ENCODE results near the gene SPTLC3. TPM values are rescaled to one million over a fixed set of nuclear protein-coding genes. Genes with fewer than 3 reads are reported as not detected.

Gene SPTLC3
- total RNA-seq = under 1 TPM; 0.38 to 0.59 TPM
- polyA plus RNA-seq (2013, experiment 1 of 2) = 0.48 TPM
- polyA plus RNA-seq (2013, experiment 2 of 2) = 0.61 TPM
- total RNA-seq = 0 to 8.1 (median 0.74) reads per million in 172 experiments

DNA sequence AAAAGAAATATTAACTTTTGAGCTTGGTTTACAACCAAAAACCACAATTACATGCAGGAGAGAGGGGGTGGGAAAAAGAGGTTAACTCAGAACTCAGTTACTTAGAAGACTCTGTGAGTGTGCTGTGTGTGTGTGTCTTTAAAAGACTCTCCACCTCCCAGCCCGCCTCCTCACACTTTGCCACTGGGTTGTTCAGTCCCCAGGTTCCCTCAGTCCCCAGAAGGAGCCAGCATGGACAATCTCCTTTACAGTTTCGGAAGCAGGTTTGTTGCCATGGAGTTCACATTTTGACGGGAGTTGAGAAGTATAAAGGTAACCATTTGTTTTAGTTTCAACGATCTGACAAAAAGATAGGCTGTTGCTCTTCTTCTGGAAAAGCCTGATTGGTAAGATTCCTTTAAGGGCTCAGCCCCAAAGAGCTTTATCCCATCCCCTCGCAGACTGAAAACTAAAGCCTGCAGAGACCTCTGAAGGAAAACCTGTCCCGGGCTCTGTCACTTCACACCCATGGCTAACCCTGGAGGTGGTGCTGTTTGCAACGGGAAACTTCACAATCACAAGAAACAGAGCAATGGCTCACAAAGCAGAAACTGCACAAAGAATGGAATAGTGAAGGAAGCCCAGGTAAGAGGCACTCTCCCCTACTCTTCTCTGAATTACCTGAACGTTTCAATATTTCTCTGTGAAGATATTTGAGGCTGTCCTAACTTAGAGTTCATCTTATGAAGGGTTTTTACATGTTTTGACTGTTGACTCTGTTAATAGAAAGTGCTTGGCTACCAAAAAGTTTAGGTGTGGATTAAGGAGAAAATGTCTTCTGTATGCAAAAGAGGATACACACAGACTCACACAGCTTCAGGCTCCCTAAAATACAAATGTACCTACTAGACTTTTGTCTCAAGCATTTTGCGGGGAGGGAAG is at the start of gene SPTLC3:
Gene SPTLC3 (plus strand): TSS at position 212 of the 921 bp plus-strand sequence. CDS start 296 bp downstream, at position 508.
- Histone ChIP-seq H3K4me1 (ENCODE audit: insufficient read depth, low read length) (peaks cover 6% of the 10 kb centered on the region), H3K9me3 (ENCODE audit: control insufficient read depth in 1 of 2, insufficient read depth in 1 of 2, low read length in 2 of 2) (no peaks in the 10 kb centered on the region), H3K27ac (ENCODE audit: low read depth in 1 of 2, low read length in 2 of 2) (no peak within 1 kb of the TSS), H3K27me3 (ENCODE audit: control insufficient read depth in 1 of 2, insufficient read depth in 2 of 2, low read length in 2 of 2) (no peaks in the 10 kb centered on the region), H3K36me3 (ENCODE audit: insufficient read depth, low read length) (no peaks in the 10 kb centered on the region), H3K4me3 (ENCODE audit: low read length) (peak within 1 kb of the TSS; percentile 43)
- peak in 2 of 14 experiments; percentile 9 to 10 for DNase-seq
- Mint-ChIP-seq H3K4me1 (ENCODE audit: low read depth) (peaks cover 48% of the 10 kb centered on the region), H3K4me3 (peak within 1 kb of the TSS; percentile 78), H3K27me3 (no peaks in the 10 kb centered on the region), H3K9me3 (no peaks in the 10 kb centered on the region), H3K27ac (peak within 1 kb of the TSS; percentile 81), H3K36me3 (ENCODE audit: low read depth) (no peaks in the 10 kb centered on the region)
- intact Hi-C loops (cut with DNase I, micrococcal nuclease) = no loop called here
- ChIA-PET CTCF (no interaction called here), POLR2A (interaction anchor here (0.6 kb wide), 1 partner anchor 34 kb away, joined by 3 read pairs; no protein-coding TSS in a partner anchor)
- peak; percentile 25 for ATAC-seq (ENCODE audit: poor library complexity)
- TF ChIP-seq, protein P1, sequence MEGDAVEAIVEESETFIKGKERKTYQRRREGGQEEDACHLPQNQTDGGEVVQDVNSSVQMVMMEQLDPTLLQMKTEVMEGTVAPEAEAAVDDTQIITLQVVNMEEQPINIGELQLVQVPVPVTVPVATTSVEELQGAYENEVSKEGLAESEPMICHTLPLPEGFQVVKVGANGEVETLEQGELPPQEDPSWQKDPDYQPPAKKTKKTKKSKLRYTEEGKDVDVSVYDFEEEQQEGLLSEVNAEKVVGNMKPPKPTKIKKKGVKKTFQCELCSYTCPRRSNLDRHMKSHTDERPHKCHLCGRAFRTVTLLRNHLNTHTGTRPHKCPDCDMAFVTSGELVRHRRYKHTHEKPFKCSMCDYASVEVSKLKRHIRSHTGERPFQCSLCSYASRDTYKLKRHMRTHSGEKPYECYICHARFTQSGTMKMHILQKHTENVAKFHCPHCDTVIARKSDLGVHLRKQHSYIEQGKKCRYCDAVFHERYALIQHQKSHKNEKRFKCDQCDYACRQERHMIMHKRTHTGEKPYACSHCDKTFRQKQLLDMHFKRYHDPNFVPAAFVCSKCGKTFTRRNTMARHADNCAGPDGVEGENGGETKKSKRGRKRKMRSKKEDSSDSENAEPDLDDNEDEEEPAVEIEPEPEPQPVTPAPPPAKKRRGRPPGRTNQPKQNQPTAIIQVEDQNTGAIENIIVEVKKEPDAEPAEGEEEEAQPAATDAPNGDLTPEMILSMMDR (IDR thresholded peaks at IDR 0.05) = no peak

DNA sequence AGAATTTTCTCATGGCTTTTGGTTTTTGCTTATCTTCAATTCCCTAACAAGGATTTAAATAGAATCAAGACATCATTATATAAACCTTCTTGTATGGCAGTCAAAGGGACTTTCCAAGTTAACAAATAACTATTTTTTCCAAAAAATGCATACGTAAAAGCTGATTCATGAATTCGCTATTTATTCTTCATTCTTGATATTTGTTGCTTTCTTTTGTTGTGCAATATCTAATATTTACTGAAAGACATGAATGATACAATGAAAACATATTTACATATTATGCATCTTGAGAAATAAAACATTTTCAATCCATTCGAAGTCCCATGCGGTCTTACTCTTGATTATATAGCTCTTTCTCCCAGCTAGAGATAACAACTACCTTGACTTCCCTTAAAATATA is 47.0 kb upstream of the SPTLC3 start:
- Mint-ChIP-seq H3K9me3 (no peaks in the 10 kb centered on the region), H3K27ac (no peak overlapping the region), H3K27me3 (no peaks in the 10 kb centered on the region), H3K4me3 (no peak overlapping the region), H3K36me3 (ENCODE audit: low read depth) (no peaks in the 10 kb centered on the region), H3K4me1 (ENCODE audit: low read depth) (peaks cover 12% of the 10 kb centered on the region)
- Histone ChIP-seq H3K4me3 (ENCODE audit: low read length) (no peak overlapping the region), H3K27me3 (ENCODE audit: control insufficient read depth in 1 of 2, insufficient read depth in 2 of 2, low read length in 2 of 2) (no peaks in the 10 kb centered on the region), H3K27ac (ENCODE audit: low read depth in 1 of 2, low read length in 2 of 2) (no peak overlapping the region), H3K4me1 (ENCODE audit: insufficient read depth, low read length) (no peaks in the 10 kb centered on the region), H3K9me3 (ENCODE audit: control insufficient read depth in 1 of 2, insufficient read depth in 1 of 2, low read length in 2 of 2) (no peaks in the 10 kb centered on the region), H3K36me3 (ENCODE audit: insufficient read depth, low read length) (no peaks in the 10 kb centered on the region)
- TF ChIP-seq, protein P1 (IDR thresholded peaks at IDR 0.05) = no peak
- intact Hi-C loops (cut with DNase I, micrococcal nuclease) = no loop called here
- ChIA-PET CTCF (no interaction called here), POLR2A (no interaction called here)
- no peak for DNase-seq
- ATAC-seq (ENCODE audit: poor library complexity) = no peak

DNA sequence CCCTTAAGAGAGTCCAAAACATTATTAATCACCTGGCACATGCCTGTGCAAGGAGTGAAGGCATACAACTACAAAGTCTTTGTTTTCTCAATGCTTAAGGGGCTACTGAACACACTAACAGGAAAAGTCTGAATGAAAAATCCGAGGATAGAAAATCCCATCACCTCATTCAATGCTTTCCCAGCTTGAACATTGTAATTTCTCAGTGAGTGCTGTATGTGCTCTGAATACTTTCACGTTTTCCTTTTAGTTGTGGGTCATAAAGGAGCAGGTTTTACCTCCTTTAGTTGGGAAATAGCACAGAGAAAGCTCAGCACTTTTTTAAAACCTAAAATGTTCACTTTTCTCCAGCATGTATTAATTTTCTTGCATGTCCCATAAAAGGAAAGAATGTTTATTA is 45.9 kb upstream of the SPTLC3 start:
- H3K36me3 Mint-ChIP-seq (ENCODE audit: low read depth) = no peaks in the 10 kb centered on the region

More for the DNA sequence above, 45.9 kb upstream of the SPTLC3 start:
- H3K4me3 ChIP-seq (ENCODE audit: low read length) = no peak overlapping the region
- H3K4me1 ChIP-seq (ENCODE audit: insufficient read depth, low read length) = no peaks in the 10 kb centered on the region
- Mint-ChIP-seq H3K27me3 (no peaks in the 10 kb centered on the region), H3K4me1 (ENCODE audit: low read depth) (peaks cover 12% of the 10 kb centered on the region), H3K4me3 (no peak overlapping the region), H3K27ac (no peak overlapping the region), H3K9me3 (no peaks in the 10 kb centered on the region)
- H3K27me3 ChIP-seq (ENCODE audit: control insufficient read depth in 1 of 2, insufficient read depth in 2 of 2, low read length in 2 of 2) = no peaks in the 10 kb centered on the region
- ATAC-seq (ENCODE audit: poor library complexity) = no peak
- ChIA-PET CTCF (no interaction called here), POLR2A (no interaction called here)
- H3K27ac ChIP-seq (ENCODE audit: low read depth in 1 of 2, low read length in 2 of 2) = no peak overlapping the region
- intact Hi-C loops (cut with DNase I, micrococcal nuclease) = no loop called here
- TF ChIP-seq, protein P1 (IDR thresholded peaks at IDR 0.05) = no peak
- no peaks in the 10 kb centered on the region for H3K36me3 ChIP-seq (ENCODE audit: insufficient read depth, low read length)
- no peaks in the 10 kb centered on the region for H3K9me3 ChIP-seq (ENCODE audit: control insufficient read depth in 1 of 2, insufficient read depth in 1 of 2, low read length in 2 of 2)
- no peak for DNase-seq

Measured in CD4-positive, alpha-beta T cell (primary cell).